Panc1 (cell line): ENCODE data around the gene MS4A15. TPM values are rescaled to one million over a fixed set of nuclear protein-coding genes. Genes with fewer than 3 reads are reported as not detected.

Experiments used
- ATAC-seq: fragments of 200-7000 bp; cut with Tn5 transposase; 2 replicates; pipeline ENCODE4 v1.9.1; 2020; ENCODE audit warnings: mild to moderate bottlenecking, moderate library complexity
- BruUV-seq: library from RNA; stranded (reverse); fragments of 400-500 nt; replicated peaks from 2 replicates; lab custom pipeline; 2021; lab: Mats Ljungman, UMichigan
- CTCF ChIA-PET: fragments of 300-600 bp; sonication (Branson Sonifier 250); formaldehyde crosslinking; loops from one replicate; lab custom pipeline; 2022; ENCODE audit warnings: antibody characterized with exemption; lab: Charles Lee
- POLR2A ChIA-PET: fragments of 300-600 bp; sonication (Branson Sonifier 250); formaldehyde crosslinking; loops from one replicate; lab custom pipeline; 2022; ENCODE audit warnings: antibody characterized with exemption; lab: Charles Lee
- DNase-seq: peaks from one replicate; pipeline ENCODE4 v3.0.0-alpha.2; 2010; ENCODE audit warnings: low read depth, low spot score
- H3K27ac ChIP-seq: 2 replicates; pipeline ENCODE4 v1.5.1; 2011; ENCODE audit warnings: mild to moderate bottlenecking, low read length, inconsistent platforms
- H3K27me3 ChIP-seq: fragments of 200-500 bp; sonication (Bioruptor generic); 2 replicates; pipeline ENCODE4 v1.6.0; 2014; ENCODE audit warnings: low read length, inconsistent platforms; ENCODE audit not compliant: control insufficient read depth, insufficient read depth
- H3K36me3 ChIP-seq: fragments of 200-500 bp; sonication (Bioruptor generic); 2 replicates; pipeline ENCODE4 v1.5.1; 2014; ENCODE audit warnings: inconsistent platforms, mild to moderate bottlenecking, low read length, moderate library complexity; ENCODE audit not compliant: control insufficient read depth, insufficient read depth
- H3K4me1 ChIP-seq: 2 replicates; pipeline ENCODE4 v1.5.1; 2011; ENCODE audit warnings: inconsistent platforms, mild to moderate bottlenecking, low read length, moderate library complexity; ENCODE audit not compliant: control insufficient read depth, insufficient read depth
- H3K4me3 ChIP-seq, 2 experiments: 2 replicates each; pipeline ENCODE4 v1.5.1; 2011 to 2012; ENCODE audit warnings: low read depth in 2 of 2, low read length in 2 of 2, mild to moderate bottlenecking in 2 of 2, inconsistent platforms in 1 of 2, moderate library complexity in 1 of 2
- H3K9me3 ChIP-seq: fragments of 200-500 bp; sonication (Bioruptor generic); 2 replicates; pipeline ENCODE4 v1.5.1; 2014; ENCODE audit warnings: low read depth, mild to moderate bottlenecking, inconsistent platforms, low read length, moderate library complexity; ENCODE audit not compliant: control insufficient read depth, insufficient read depth
- POLR2AphosphoS5 ChIP-seq: IDR thresholded peaks from 2 replicates; pipeline ENCODE4 v1.6.1; 2012; ENCODE audit warnings: mild to moderate bottlenecking, low read depth, low read length, moderate library complexity
- SIN3A ChIP-seq: IDR thresholded peaks from 2 replicates; pipeline ENCODE4 v1.6.1; 2012; ENCODE audit warnings: low read depth, mild to moderate bottlenecking, low read length, moderate library complexity, borderline replicate concordance; ENCODE audit not compliant: insufficient read depth
- TCF7L2 ChIP-seq: IDR thresholded peaks from 2 replicates; pipeline ENCODE4 v1.6.1; 2011; ENCODE audit warnings: mild to moderate bottlenecking, low read depth, low read length, inconsistent platforms
- in situ Hi-C: cut with HindIII; loops from 2 replicates; pipeline ENCODE4 v1.10.0; 2016; ENCODE audit warnings: low sequenced_read_pairs, low pct_unique_long_range_greater_than_20kb
- intact Hi-C: fragments of 100-400 bp; cut with micrococcal nuclease; formaldehyde crosslinking; loops from one replicate; pipeline ENCODE4 v1.10.0; 2022; ENCODE audit not compliant: unreplicated experiment
- total RNA-seq: library from RNA; stranded (reverse); gene quantifications from one replicate; pipeline ENCODE4 v1.2.1, GENCODE V29; 2021; ENCODE audit not compliant: unreplicated experiment
- TF ChIP-seq, protein P1 (sequence below), 2 experiments: IDR thresholded peaks; 2 replicates each; pipeline ENCODE4 v1.6.1; 2011 to 2012; ENCODE audit warnings: low read depth in 2 of 2, control low read depth in 1 of 2, low read length in 1 of 2, mild to moderate bottlenecking in 1 of 2, moderate library complexity in 1 of 2; ENCODE audit not compliant: insufficient read depth in 1 of 2
- TF ChIP-seq, protein P2 (sequence below): fragments of 450-650 bp; IDR thresholded peaks from 2 replicates; pipeline ENCODE4 v1.5.1; 2017; ENCODE audit warnings: mild to moderate bottlenecking

MS4A15 gene
- total RNA-seq, 1 experiment from 2014 or later: not detected

DNA sequence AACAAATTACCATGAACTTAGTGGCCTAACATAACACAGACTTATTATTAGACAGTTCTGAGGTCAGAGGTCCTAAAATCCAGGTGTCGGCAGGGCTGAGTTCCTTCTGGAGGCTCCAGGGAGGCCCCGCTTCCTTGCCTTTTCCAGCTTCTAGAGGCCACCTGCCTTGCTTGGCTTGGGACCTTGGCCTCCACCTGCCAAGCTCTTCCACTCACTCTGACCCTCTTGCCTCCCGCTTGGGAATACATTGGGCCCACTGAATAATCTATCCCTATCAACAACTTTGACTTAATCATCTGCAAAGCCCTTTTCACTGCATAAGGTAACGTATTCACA, 25.3 kb downstream of the MS4A15 start:
- Histone ChIP-seq H3K36me3 (no peaks in the 10 kb centered on the region), H3K9me3 (no peaks in the 10 kb centered on the region), H3K4me3 (no peak overlapping the region), H3K27me3 (no peaks in the 10 kb centered on the region), H3K4me1 (no peaks in the 10 kb centered on the region), H3K27ac (no peak overlapping the region)
- ChIA-PET CTCF (no interaction called here), POLR2A (no interaction called here)
- TF ChIP-seq, protein P1, sequence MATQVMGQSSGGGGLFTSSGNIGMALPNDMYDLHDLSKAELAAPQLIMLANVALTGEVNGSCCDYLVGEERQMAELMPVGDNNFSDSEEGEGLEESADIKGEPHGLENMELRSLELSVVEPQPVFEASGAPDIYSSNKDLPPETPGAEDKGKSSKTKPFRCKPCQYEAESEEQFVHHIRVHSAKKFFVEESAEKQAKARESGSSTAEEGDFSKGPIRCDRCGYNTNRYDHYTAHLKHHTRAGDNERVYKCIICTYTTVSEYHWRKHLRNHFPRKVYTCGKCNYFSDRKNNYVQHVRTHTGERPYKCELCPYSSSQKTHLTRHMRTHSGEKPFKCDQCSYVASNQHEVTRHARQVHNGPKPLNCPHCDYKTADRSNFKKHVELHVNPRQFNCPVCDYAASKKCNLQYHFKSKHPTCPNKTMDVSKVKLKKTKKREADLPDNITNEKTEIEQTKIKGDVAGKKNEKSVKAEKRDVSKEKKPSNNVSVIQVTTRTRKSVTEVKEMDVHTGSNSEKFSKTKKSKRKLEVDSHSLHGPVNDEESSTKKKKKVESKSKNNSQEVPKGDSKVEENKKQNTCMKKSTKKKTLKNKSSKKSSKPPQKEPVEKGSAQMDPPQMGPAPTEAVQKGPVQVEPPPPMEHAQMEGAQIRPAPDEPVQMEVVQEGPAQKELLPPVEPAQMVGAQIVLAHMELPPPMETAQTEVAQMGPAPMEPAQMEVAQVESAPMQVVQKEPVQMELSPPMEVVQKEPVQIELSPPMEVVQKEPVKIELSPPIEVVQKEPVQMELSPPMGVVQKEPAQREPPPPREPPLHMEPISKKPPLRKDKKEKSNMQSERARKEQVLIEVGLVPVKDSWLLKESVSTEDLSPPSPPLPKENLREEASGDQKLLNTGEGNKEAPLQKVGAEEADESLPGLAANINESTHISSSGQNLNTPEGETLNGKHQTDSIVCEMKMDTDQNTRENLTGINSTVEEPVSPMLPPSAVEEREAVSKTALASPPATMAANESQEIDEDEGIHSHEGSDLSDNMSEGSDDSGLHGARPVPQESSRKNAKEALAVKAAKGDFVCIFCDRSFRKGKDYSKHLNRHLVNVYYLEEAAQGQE (IDR thresholded peaks at IDR 0.05; ENCODE audit: insufficient read depth in 1 of 2, low read depth in 2 of 2, low read length in 1 of 2): no peak
- TF ChIP-seq, protein P2, sequence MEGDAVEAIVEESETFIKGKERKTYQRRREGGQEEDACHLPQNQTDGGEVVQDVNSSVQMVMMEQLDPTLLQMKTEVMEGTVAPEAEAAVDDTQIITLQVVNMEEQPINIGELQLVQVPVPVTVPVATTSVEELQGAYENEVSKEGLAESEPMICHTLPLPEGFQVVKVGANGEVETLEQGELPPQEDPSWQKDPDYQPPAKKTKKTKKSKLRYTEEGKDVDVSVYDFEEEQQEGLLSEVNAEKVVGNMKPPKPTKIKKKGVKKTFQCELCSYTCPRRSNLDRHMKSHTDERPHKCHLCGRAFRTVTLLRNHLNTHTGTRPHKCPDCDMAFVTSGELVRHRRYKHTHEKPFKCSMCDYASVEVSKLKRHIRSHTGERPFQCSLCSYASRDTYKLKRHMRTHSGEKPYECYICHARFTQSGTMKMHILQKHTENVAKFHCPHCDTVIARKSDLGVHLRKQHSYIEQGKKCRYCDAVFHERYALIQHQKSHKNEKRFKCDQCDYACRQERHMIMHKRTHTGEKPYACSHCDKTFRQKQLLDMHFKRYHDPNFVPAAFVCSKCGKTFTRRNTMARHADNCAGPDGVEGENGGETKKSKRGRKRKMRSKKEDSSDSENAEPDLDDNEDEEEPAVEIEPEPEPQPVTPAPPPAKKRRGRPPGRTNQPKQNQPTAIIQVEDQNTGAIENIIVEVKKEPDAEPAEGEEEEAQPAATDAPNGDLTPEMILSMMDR: no peak
- TF ChIP-seq TCF7L2 (no peak), POLR2AphosphoS5 (no peak), SIN3A (no peak)
- DNase-seq (no peak), ATAC-seq (no peak)
- BruUV-seq: no TSS peak
- in situ Hi-C loops: no loop called here
- intact Hi-C loops: no loop called here

DNA sequence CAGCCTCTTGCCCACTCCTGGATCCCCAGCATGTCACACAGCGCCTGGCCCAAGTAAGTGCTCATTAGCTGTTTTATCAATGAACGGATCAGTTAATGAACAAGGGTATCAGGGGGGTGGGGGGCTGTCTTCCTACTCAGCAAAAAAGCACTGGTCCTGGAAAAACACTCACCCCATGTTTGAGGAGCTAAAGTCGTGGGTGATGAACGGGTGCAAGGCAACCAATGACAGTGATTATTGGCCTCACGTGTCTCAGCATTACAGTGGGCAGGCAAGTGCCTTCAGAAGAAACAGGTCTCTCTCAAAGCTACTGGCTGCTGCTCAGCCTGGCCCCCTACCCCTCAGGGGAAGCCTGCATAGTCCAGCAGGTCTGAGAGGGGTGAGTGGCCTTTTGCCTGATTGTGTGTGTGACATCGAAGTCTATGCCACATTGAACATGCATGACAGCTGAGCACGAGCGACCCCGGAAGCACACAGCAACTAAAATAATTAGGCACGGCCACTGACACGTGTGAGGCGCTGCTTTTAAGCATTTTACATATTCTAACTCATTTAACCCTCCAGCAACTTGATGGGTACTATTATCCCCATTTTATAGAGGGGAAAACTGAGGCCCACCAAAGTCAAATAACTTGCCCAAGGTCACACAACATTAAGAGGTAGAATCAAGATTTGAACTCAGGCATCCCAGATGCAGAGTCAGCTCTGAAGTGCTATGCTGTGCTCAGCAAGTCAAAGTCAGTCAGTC, 25.9 kb downstream of the MS4A15 start:
- intact Hi-C loops (no loop called here), in situ Hi-C loops (no loop called here)
- BruUV-seq: no TSS peak
- Histone ChIP-seq H3K9me3 (no peaks in the 10 kb centered on the region), H3K4me1 (no peaks in the 10 kb centered on the region), H3K4me3 (no peak overlapping the region), H3K27ac (no peak overlapping the region), H3K27me3 (no peaks in the 10 kb centered on the region), H3K36me3 (no peaks in the 10 kb centered on the region)
- CTCF ChIA-PET: no interaction called here
- POLR2A ChIA-PET: no interaction called here
- TF ChIP-seq SIN3A (no peak), POLR2AphosphoS5 (no peak), TCF7L2 (no peak)
- TF ChIP-seq, protein P1 (IDR thresholded peaks at IDR 0.05; ENCODE audit: insufficient read depth in 1 of 2, low read depth in 2 of 2, low read length in 1 of 2): no peak
- TF ChIP-seq, protein P2: no peak
- DNase-seq (no peak), ATAC-seq (no peak)
